Activated B cell treated with CpG ODN at 0.5 μM for 24 hours (primary cell): Measurements from ENCODE around the gene ALCAM. TPM values are rescaled to one million over a fixed set of nuclear protein-coding genes. Genes with fewer than 3 reads are reported as not detected.

Experiments
- ATAC-seq: fragments of 200-7000 bp; cut with Tn5 transposase; one replicate; pipeline ENCODE4 v1.10.0; 2021; ENCODE audit warnings: low read depth, mild to moderate bottlenecking, moderate library complexity
- CTCF ChIA-PET: fragments of 350-600 bp; sonication (Branson Sonifier 250); formaldehyde crosslinking; loops from one replicate; lab custom pipeline; 2021; ENCODE audit warnings: antibody characterized with exemption; lab: Charles Lee
- POLR2A ChIA-PET: fragments of 350-600 bp; sonication (Branson Sonifier 250); formaldehyde crosslinking; loops from one replicate; lab custom pipeline; 2021; ENCODE audit warnings: antibody characterized with exemption; lab: Charles Lee
- DNase-seq: peaks from one replicate; pipeline ENCODE4 v3.0.0; 2022
- H3K27ac Mint-ChIP-seq: one replicate; pipeline ENCODE4 v1.8.0; 2020; ENCODE audit warnings: mixed read lengths
- H3K27me3 Mint-ChIP-seq: one replicate; pipeline ENCODE4 v1.8.0; 2021; ENCODE audit warnings: mixed read lengths
- H3K36me3 Mint-ChIP-seq: one replicate; pipeline ENCODE4 v1.8.0; 2021; ENCODE audit warnings: low read depth, mixed read lengths
- H3K4me1 Mint-ChIP-seq: one replicate; pipeline ENCODE4 v1.8.0; 2021; ENCODE audit warnings: mixed read lengths
- H3K4me3 Mint-ChIP-seq: one replicate; pipeline ENCODE4 v1.8.0; 2020; ENCODE audit warnings: mild to moderate bottlenecking, mixed read lengths
- H3K9me3 Mint-ChIP-seq: one replicate; pipeline ENCODE4 v1.8.0; 2020; ENCODE audit warnings: mixed read lengths
- CTCF ChIP-seq: fragments of 200-600 bp; IDR thresholded peaks from one replicate; pipeline ENCODE4 v1.8.0; 2022; ENCODE audit warnings: antibody characterized with exemption, mild to moderate bottlenecking
- intact Hi-C: fragments of 100-400 bp; cut with micrococcal nuclease; formaldehyde crosslinking; loops from one replicate; pipeline ENCODE4 v1.15.1; 2024
- total RNA-seq: library from RNA; stranded (reverse); gene quantifications from 2 replicates; pipeline ENCODE4 v1.2.3, GENCODE V29; 2022

ALCAM gene
- total RNA-seq, 1 donor from 2014 or later, result 28.5 TPM

- Mint-ChIP-seq H3K4me3 (no peak overlapping the region), H3K36me3 (peaks cover 22% of the 10 kb centered on the region), H3K27me3 (no peaks in the 10 kb centered on the region), H3K4me1 (peaks cover 37% of the 10 kb centered on the region), H3K27ac (no peak overlapping the region), H3K9me3 (peaks cover 19% of the 10 kb centered on the region)
- intact Hi-C loops, result no loop called here
- DNase-seq, result no peak
- ChIA-PET POLR2A (interaction anchor here (0.6 kb wide), 1 partner anchor 106 kb away, joined by 4 read pairs; no protein-coding TSS in a partner anchor), CTCF (no interaction called here)
- no peak for ATAC-seq
- TF ChIP-seq CTCF, result no peak
Observed at GRCh38 chr3:105473521-105474223, 107.0 kb downstream of the ALCAM start.

GRCh38 chr3:105480768-105481167 is 114.1 kb downstream of the ALCAM start:
- no peak overlapping the region for H3K27ac Mint-ChIP-seq
- POLR2A ChIA-PET, result no interaction called here
- H3K27me3 Mint-ChIP-seq, result no peaks in the 10 kb centered on the region
- DNase-seq (no peak), ATAC-seq (no peak)
- H3K4me3 Mint-ChIP-seq, result no peak overlapping the region
- no peak for TF ChIP-seq CTCF
- CTCF ChIA-PET, result no interaction called here
- peaks cover 19% of the 10 kb centered on the region for H3K9me3 Mint-ChIP-seq
- peaks cover 10% of the 10 kb centered on the region for H3K4me1 Mint-ChIP-seq
- peaks cover 22% of the 10 kb centered on the region for H3K36me3 Mint-ChIP-seq
- intact Hi-C loops, result no loop called here

- ATAC-seq (no peak), DNase-seq (no peak)
- CTCF ChIA-PET, result no interaction called here
- H3K27ac Mint-ChIP-seq, result no peak overlapping the region
- no peaks in the 10 kb centered on the region for H3K27me3 Mint-ChIP-seq
- no peak for TF ChIP-seq CTCF
- H3K4me1 Mint-ChIP-seq, result no peaks in the 10 kb centered on the region
- peaks cover 12% of the 10 kb centered on the region for H3K9me3 Mint-ChIP-seq
- intact Hi-C loops, result no loop called here
- no peak overlapping the region for H3K4me3 Mint-ChIP-seq
- peaks cover 12% of the 10 kb centered on the region for H3K36me3 Mint-ChIP-seq
- POLR2A ChIA-PET, result no interaction called here
Observed at GRCh38 chr3:105483476-105483875, 116.8 kb downstream of the ALCAM start.

- Mint-ChIP-seq H3K4me3 (no peak overlapping the region), H3K9me3 (peaks cover 31% of the 10 kb centered on the region), H3K27me3 (no peaks in the 10 kb centered on the region), H3K36me3 (peaks cover 42% of the 10 kb centered on the region), H3K4me1 (peaks cover 2% of the 10 kb centered on the region), H3K27ac (no peak overlapping the region)
- ChIA-PET POLR2A (no interaction called here), CTCF (no interaction called here)
- ATAC-seq (no peak), DNase-seq (no peak)
- intact Hi-C loops, result no loop called here
- no peak for TF ChIP-seq CTCF
Observed at GRCh38 chr3:105490045-105490444, 123.3 kb downstream of the ALCAM start.

- peaks cover 2% of the 10 kb centered on the region for H3K4me1 Mint-ChIP-seq
- ATAC-seq (no peak), DNase-seq (no peak)
- no peaks in the 10 kb centered on the region for H3K27me3 Mint-ChIP-seq
- no peak overlapping the region for H3K4me3 Mint-ChIP-seq
- H3K9me3 Mint-ChIP-seq, result peaks cover 20% of the 10 kb centered on the region
- no peak for TF ChIP-seq CTCF
- intact Hi-C loops, result no loop called here
- H3K36me3 Mint-ChIP-seq, result peaks cover 31% of the 10 kb centered on the region
- POLR2A ChIA-PET, result no interaction called here
- H3K27ac Mint-ChIP-seq, result no peak overlapping the region
- CTCF ChIA-PET, result no interaction called here
Observed at GRCh38 chr3:105493305-105493892, 126.7 kb downstream of the ALCAM start.
